ENCODE measurements around the gene CELSR2.

Gene CELSR2

DNA sequence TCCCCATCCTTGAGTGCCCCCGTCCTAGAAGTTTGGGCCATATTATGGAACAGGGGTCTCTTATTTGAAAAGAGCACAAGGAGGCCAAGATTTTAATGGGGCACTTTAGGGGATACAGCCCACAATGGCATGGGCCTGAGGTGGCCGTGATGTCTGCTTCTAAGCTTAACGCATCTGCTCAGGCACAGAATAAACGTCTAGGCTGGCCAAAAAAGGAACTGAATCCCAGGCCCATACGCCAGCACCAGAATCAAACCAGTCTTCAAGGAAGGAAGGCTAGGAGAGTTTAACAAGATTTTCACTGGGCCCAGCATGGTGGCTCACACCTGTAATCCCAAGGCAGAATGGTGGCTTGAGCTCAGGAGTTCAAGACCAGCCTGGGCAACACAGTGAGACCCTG, 44.9 kb upstream of the CELSR2 start:
- TF ChIP-seq EZH2 (IDR thresholded peaks at IDR 0.05; ENCODE audit: borderline replicate concordance, low read depth, low read length, severe bottlenecking), result no peak
- TF ChIP-seq, protein P1, sequence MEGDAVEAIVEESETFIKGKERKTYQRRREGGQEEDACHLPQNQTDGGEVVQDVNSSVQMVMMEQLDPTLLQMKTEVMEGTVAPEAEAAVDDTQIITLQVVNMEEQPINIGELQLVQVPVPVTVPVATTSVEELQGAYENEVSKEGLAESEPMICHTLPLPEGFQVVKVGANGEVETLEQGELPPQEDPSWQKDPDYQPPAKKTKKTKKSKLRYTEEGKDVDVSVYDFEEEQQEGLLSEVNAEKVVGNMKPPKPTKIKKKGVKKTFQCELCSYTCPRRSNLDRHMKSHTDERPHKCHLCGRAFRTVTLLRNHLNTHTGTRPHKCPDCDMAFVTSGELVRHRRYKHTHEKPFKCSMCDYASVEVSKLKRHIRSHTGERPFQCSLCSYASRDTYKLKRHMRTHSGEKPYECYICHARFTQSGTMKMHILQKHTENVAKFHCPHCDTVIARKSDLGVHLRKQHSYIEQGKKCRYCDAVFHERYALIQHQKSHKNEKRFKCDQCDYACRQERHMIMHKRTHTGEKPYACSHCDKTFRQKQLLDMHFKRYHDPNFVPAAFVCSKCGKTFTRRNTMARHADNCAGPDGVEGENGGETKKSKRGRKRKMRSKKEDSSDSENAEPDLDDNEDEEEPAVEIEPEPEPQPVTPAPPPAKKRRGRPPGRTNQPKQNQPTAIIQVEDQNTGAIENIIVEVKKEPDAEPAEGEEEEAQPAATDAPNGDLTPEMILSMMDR (IDR thresholded peaks at IDR 0.05; ENCODE audit: borderline replicate concordance, extremely low read depth, low read length, poor library complexity, severe bottlenecking), result no peak
- no peaks in the 10 kb centered on the region for H4K20me1 ChIP-seq (ENCODE audit: insufficient read depth, low read length)
- no peaks in the 10 kb centered on the region for H3K36me3 ChIP-seq (ENCODE audit: insufficient read depth, low read length)

DNA sequence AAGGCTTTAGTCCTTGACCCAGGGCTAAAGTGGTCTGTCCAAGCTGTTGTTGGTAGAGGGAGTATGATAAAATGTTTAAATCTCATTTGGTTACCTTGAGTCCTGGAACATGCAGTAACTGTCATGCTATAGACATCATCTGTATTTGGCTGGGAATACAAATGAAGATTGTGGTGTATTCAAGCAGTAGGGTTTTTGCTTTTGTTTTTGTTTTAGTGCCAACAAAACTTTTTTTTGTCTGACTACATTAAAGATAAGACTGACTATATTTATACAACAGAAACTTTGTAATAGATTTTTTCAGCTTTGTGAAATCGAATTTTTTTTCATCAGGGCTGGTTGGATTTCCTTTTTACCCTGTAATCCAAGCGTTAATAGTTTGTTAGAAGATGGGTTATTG, 43.0 kb upstream of the CELSR2 start:
- no peaks in the 10 kb centered on the region for H3K36me3 ChIP-seq (ENCODE audit: insufficient read depth, low read length)
- no peaks in the 10 kb centered on the region for H4K20me1 ChIP-seq (ENCODE audit: insufficient read depth, low read length)
- H3K27me3 ChIP-seq (ENCODE audit: insufficient read depth, low read length, poor library complexity), result no peaks in the 10 kb centered on the region
- no peak for TF ChIP-seq EZH2 (IDR thresholded peaks at IDR 0.05; ENCODE audit: borderline replicate concordance, low read depth, low read length, severe bottlenecking)
- TF ChIP-seq, protein P1 (IDR thresholded peaks at IDR 0.05; ENCODE audit: borderline replicate concordance, extremely low read depth, low read length, poor library complexity, severe bottlenecking), result no peak
- H3K4me1 ChIP-seq (ENCODE audit: insufficient read depth, low read length), result no peaks in the 10 kb centered on the region
- no peaks in the 10 kb centered on the region for H3K79me2 ChIP-seq (ENCODE audit: insufficient read depth, low read length)
- no peak overlapping the region for H3K9ac ChIP-seq (ENCODE audit: low read depth, low read length)
- no peak overlapping the region for H2AFZ ChIP-seq (ENCODE audit: low read depth, low read length)
- no peak for ATAC-seq (ENCODE audit: insufficient read depth, low read depth)
- no peak for DNase-seq
- H3K4me3 ChIP-seq (ENCODE audit: low read depth in 1 of 2, low read length in 2 of 2), result no peak overlapping the region
- H3K4me2 ChIP-seq (ENCODE audit: insufficient read depth, low read length), result no peak overlapping the region
- H3K9me3 ChIP-seq (ENCODE audit: insufficient read depth, low read length, severe bottlenecking), result no peaks in the 10 kb centered on the region
- no peak overlapping the region for H3K27ac ChIP-seq (ENCODE audit: low read length)

More for the DNA sequence above, 44.9 kb upstream of the CELSR2 start:
- Histone ChIP-seq H3K9ac (ENCODE audit: low read depth, low read length) (no peak overlapping the region), H3K27ac (ENCODE audit: low read length) (no peak overlapping the region), H2AFZ (ENCODE audit: low read depth, low read length) (no peak overlapping the region), H3K4me3 (ENCODE audit: low read depth in 1 of 2, low read length in 2 of 2) (no peak overlapping the region), H3K27me3 (ENCODE audit: insufficient read depth, low read length, poor library complexity) (no peaks in the 10 kb centered on the region), H3K4me1 (ENCODE audit: insufficient read depth, low read length) (peaks cover 3% of the 10 kb centered on the region; the same call in 1 of the 2 replicates), H3K4me2 (ENCODE audit: insufficient read depth, low read length) (no peak overlapping the region), H3K79me2 (ENCODE audit: insufficient read depth, low read length) (no peaks in the 10 kb centered on the region), H3K9me3 (ENCODE audit: insufficient read depth, low read length, severe bottlenecking) (no peaks in the 10 kb centered on the region)
- DNase-seq (no peak), ATAC-seq (ENCODE audit: insufficient read depth, low read depth) (no peak)

DNA sequence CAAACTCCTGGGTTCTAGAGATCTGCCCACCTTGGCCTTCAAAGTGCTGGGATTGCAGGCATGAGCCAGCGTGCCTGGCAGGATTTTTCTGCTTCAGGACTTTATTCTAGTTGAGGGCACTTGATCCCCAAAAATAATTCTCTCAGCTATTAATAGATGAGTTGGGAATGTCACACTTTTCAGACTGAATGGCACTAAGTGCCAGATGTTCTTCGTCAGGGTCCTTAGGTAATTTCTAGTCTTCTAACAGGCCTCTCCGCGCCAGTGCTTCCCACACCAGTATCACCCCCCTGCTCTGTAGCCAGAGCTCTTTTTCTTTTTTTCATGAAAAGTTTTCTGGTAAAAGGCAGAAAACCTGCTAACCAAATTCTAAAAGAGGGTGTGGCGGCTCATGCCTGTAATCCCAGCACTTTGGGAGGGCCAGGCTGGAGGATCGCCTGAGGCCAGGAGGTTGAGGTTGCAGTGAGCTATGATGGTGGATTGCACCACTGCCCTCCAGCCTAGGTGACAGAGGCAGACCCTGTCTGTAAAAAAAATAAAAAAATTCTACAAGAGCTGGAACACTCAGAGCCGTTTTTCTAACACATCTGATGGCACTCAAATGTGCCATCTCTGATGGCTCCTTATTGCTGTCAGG, 41.8 kb upstream of the CELSR2 start:
- ATAC-seq (ENCODE audit: insufficient read depth, low read depth), result no peak
- Histone ChIP-seq H3K27me3 (ENCODE audit: insufficient read depth, low read length, poor library complexity) (no peaks in the 10 kb centered on the region), H3K36me3 (ENCODE audit: insufficient read depth, low read length) (no peaks in the 10 kb centered on the region), H3K4me2 (ENCODE audit: insufficient read depth, low read length) (no peak overlapping the region), H3K9ac (ENCODE audit: low read depth, low read length) (no peak overlapping the region), H3K79me2 (ENCODE audit: insufficient read depth, low read length) (no peaks in the 10 kb centered on the region), H3K4me3 (ENCODE audit: low read depth in 1 of 2, low read length in 2 of 2) (no peak overlapping the region), H3K27ac (ENCODE audit: low read length) (no peak overlapping the region), H3K9me3 (ENCODE audit: insufficient read depth, low read length, severe bottlenecking) (no peaks in the 10 kb centered on the region), H2AFZ (ENCODE audit: low read depth, low read length) (no peak overlapping the region), H4K20me1 (ENCODE audit: insufficient read depth, low read length) (no peaks in the 10 kb centered on the region), H3K4me1 (ENCODE audit: insufficient read depth, low read length) (no peaks in the 10 kb centered on the region)
- no peak for DNase-seq
- TF ChIP-seq EZH2 (IDR thresholded peaks at IDR 0.05; ENCODE audit: borderline replicate concordance, low read depth, low read length, severe bottlenecking), result no peak
- TF ChIP-seq, protein P1 (IDR thresholded peaks at IDR 0.05; ENCODE audit: borderline replicate concordance, extremely low read depth, low read length, poor library complexity, severe bottlenecking), result no peak

All from DND-41 (cell line).